ENCODE measurements around the gene C6orf89. TPM values are rescaled to one million over a fixed set of nuclear protein-coding genes. Genes with fewer than 3 reads are reported as not detected.
A peak's percentile ranks its signal among the peaks of the same experiment; 100 is the strongest.

The C6orf89 gene
- total and polyA plus RNA-seq, 2 of the 13 experiments (the other 11 are each of a cell fraction or from before 2014, with no cell fraction given): 22.1 to 32.2 TPM

DNA sequence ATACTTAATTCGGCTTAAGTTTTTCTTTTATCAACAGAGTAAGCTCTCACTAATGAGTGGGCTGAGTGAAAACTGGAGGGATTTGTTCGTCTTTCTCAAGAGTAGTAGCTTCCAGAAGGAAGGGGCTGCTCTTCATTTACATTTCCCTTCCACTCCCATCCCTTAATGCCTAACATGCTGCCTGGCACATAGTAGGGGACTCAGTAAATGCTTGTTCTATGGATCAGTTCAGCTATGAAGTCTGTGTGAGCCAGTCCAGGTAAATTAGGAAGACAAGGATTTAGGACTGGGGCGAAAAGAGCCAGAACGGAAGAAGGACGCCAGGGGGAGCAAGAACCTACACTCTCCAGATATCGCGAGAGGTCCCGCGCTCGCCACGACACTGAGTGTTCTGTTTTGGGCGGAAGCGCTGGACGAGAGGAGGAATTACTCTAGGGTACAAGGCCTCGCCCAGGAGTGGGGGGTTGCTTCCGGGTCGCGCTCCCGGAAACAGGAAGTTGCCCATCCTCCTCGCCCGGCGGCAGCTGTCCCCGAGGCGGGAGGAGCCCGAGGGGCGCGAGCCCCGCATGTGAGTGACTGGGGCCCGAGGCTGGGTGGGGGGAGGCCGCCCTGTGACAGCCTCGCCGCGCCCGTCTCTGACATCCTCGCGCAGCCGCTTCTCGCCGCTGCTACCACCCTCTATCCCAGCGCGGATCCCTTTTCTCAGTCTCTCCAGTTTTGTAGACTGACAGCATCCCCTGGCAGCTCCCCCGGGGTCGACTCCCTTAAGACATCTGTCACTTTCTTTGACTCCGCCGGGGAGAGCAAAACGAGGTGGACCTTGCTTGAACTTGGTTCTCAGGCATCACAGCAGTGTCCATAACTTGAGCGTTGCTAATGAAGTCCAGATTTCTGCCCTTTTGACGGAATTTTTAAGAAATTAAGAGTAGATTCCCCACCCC lies at the start of gene C6orf89 (continued):
- peak; percentile 95 for TF ChIP-seq PHF21A (CRISPR knock-in tag; IDR thresholded peaks at IDR 0.05)
- TF ChIP-seq, protein P1, sequence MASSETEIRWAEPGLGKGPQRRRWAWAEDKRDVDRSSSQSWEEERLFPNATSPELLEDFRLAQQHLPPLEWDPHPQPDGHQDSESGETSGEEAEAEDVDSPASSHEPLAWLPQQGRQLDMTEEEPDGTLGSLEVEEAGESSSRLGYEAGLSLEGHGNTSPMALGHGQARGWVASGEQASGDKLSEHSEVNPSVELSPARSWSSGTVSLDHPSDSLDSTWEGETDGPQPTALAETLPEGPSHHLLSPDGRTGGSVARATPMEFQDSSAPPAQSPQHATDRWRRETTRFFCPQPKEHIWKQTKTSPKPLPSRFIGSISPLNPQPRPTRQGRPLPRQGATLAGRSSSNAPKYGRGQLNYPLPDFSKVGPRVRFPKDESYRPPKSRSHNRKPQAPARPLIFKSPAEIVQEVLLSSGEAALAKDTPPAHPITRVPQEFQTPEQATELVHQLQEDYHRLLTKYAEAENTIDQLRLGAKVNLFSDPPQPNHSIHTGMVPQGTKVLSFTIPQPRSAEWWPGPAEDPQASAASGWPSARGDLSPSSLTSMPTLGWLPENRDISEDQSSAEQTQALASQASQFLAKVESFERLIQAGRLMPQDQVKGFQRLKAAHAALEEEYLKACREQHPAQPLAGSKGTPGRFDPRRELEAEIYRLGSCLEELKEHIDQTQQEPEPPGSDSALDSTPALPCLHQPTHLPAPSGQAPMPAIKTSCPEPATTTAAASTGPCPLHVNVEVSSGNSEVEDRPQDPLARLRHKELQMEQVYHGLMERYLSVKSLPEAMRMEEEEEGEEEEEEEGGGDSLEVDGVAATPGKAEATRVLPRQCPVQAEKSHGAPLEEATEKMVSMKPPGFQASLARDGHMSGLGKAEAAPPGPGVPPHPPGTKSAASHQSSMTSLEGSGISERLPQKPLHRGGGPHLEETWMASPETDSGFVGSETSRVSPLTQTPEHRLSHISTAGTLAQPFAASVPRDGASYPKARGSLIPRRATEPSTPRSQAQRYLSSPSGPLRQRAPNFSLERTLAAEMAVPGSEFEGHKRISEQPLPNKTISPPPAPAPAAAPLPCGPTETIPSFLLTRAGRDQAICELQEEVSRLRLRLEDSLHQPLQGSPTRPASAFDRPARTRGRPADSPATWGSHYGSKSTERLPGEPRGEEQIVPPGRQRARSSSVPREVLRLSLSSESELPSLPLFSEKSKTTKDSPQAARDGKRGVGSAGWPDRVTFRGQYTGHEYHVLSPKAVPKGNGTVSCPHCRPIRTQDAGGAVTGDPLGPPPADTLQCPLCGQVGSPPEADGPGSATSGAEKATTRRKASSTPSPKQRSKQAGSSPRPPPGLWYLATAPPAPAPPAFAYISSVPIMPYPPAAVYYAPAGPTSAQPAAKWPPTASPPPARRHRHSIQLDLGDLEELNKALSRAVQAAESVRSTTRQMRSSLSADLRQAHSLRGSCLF (CRISPR knock-in tag; IDR thresholded peaks at IDR 0.05; ENCODE audit: borderline replicate concordance): no peak
- peak; percentile 96 for TF ChIP-seq HOXA3 (CRISPR knock-in tag; IDR thresholded peaks at IDR 0.05)
- TF ChIP-seq RFX3 (CRISPR knock-in tag; IDR thresholded peaks at IDR 0.05): no peak
- peak; percentile 86 for TF ChIP-seq MTA1 (CRISPR knock-in tag; IDR thresholded peaks at IDR 0.05; ENCODE audit: borderline replicate concordance)
- TF ChIP-seq ZFP62 (CRISPR knock-in tag; IDR thresholded peaks at IDR 0.05): no peak
- no peak; the same call in 1 of the 2 replicates for TF ChIP-seq ZBTB42 (CRISPR knock-in tag; IDR thresholded peaks at IDR 0.05)
- TF ChIP-seq ZBTB38 (CRISPR knock-in tag; IDR thresholded peaks at IDR 0.05): peak; percentile 85; the same call in 1 of the 2 replicates
- TF ChIP-seq SMC3 (IDR thresholded peaks at IDR 0.05; ENCODE audit: low read length): peak; percentile 92
- peak; percentile 98; the same call in 1 of the 2 replicates for TF ChIP-seq ZNF816 (CRISPR knock-in tag; IDR thresholded peaks at IDR 0.05; ENCODE audit: borderline replicate concordance)
- peak; percentile 71 for TF ChIP-seq YY1 (IDR thresholded peaks at IDR 0.05; ENCODE audit: insufficient read depth, insufficient replicate concordance, low read depth, low read length)
- TF ChIP-seq XRCC5 (optimal IDR thresholded peaks at IDR 0.05; ENCODE audit: low read length): peak; percentile 99
- TF ChIP-seq ZNF687 (CRISPR knock-in tag; IDR thresholded peaks at IDR 0.05): peak; percentile 98
- TF ChIP-seq, protein P2, sequence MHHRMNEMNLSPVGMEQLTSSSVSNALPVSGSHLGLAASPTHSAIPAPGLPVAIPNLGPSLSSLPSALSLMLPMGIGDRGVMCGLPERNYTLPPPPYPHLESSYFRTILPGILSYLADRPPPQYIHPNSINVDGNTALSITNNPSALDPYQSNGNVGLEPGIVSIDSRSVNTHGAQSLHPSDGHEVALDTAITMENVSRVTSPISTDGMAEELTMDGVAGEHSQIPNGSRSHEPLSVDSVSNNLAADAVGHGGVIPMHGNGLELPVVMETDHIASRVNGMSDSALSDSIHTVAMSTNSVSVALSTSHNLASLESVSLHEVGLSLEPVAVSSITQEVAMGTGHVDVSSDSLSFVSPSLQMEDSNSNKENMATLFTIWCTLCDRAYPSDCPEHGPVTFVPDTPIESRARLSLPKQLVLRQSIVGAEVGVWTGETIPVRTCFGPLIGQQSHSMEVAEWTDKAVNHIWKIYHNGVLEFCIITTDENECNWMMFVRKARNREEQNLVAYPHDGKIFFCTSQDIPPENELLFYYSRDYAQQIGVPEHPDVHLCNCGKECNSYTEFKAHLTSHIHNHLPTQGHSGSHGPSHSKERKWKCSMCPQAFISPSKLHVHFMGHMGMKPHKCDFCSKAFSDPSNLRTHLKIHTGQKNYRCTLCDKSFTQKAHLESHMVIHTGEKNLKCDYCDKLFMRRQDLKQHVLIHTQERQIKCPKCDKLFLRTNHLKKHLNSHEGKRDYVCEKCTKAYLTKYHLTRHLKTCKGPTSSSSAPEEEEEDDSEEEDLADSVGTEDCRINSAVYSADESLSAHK (CRISPR knock-in tag; IDR thresholded peaks at IDR 0.05; ENCODE audit: borderline replicate concordance): 0 out of 2 replicates have a peak, but pooled peaks have one; percentile 60
- no peak for TF ChIP-seq CEBPB (IDR thresholded peaks at IDR 0.05; ENCODE audit: borderline replicate concordance, low read depth, low read length)
- peak; percentile 59 for TF ChIP-seq CCDC6 (CRISPR knock-in tag; IDR thresholded peaks at IDR 0.05)
- no peak for TF ChIP-seq KAT2B (IDR thresholded peaks at IDR 0.05; ENCODE audit: borderline replicate concordance, low read depth, low read length)

All from HepG2 (cell line).